T-helper 1 cell treated with Interleukin-12 subunit alpha and Interleukin-12 subunit beta and Interleukin-4 antibody, amounts not matched to agents 30 ng/mL and 1 ng/mL, for 36 hours (primary cell): ENCODE results near the gene PARP3. TPM values are rescaled to one million over a fixed set of nuclear protein-coding genes. Genes with fewer than 3 reads are reported as not detected.

ENCODE experiments used
- intact Hi-C: fragments of 100-400 bp; cut with micrococcal nuclease; formaldehyde crosslinking; loops from one replicate; pipeline ENCODE4 v1.15.1; 2024
- total RNA-seq: library from RNA; stranded (reverse); gene quantifications from 2 replicates; pipeline ENCODE4 v1.2.3, GENCODE V29; 2022

The PARP3 gene
- total RNA-seq, 1 donor from 2014 or later: 14.0 TPM

- intact Hi-C loops: no loop called here
These were observed 21.8 kb downstream of the PARP3 start for GRCh38 chr3:51963951-51964451.

DNA sequence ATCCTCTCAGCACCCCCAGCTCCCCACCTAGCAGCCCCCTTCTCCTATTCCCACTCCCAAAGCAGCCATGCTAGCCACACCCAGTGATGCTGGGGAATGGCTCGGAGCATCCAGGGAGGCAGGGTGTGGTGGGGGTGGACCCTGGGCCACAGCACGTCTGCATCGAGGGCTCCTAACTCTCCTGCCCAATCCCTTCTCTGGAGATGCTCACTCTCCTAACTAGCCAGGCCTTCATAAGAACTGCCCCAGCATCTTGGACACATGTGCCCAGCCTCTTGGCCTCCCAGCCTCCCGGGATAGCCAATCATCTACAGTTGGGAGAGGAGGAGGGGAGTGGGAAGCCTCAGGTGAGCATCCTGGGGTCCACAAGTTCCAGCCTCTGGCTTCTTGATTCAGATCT, 22.4 kb downstream of the PARP3 start:
- intact Hi-C loops: no loop called here

GRCh38 chr3:51966016-51966415, 23.9 kb downstream of the PARP3 start:
- intact Hi-C loops: no loop called here

- intact Hi-C loops: no loop called here
These were observed 24.3 kb downstream of the PARP3 start for GRCh38 chr3:51966486-51966885.

- intact Hi-C loops: loop anchor here (1.0 kb wide), 2 partner anchors 8 to 25 kb away; partner anchors contain the start of genes ABHD14A and PARP3
These were observed 24.8 kb downstream of the PARP3 start for GRCh38 chr3:51966922-51967383.

DNA sequence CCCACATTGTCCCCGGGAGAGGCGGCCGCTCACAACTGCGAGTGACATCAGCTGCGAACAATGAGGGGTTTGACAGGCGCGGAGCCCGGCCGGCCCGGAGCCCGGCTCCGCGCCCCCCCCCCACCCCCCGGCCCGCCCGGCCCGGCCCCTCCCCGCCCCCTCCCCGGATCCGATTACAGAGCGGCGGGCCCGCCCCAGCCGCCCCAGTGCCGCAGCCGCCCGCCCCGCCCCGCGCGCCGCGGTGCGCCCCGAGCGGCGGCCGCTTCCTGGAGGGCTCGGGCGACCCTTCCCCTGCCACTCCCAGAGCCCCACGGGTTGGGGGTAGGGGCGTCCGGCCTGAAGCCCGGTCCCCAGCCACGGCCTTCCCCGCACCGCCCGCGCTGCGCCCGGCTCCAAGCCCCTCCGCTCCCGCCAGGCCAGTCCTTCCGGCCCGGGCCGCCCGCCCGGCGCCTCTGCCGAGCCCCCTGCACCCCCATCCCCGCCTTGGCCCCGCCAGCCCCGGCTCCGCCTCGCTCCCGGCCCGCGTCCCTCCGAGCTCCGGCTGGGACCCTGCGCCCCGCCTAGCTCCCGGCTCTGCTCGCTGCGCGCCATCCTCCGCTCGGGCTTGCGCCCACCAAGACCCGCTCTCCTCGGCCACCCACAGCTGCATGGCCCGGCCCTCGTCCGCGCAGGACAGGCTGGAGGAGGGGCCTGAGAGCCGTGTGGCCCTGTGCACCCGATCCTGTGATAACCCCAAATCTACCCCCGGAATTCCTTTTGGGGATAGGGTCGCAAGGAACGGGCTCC, 25.4 kb downstream of the PARP3 start, which contains the start of gene PCBP4:
Gene PCBP4 (minus strand): TSS at position 71 of the 786 bp plus-strand sequence. CDS start 6,214 bp downstream, outside the sequence.
- intact Hi-C loops: loop anchor here (1.0 kb wide), 2 partner anchors 8 to 25 kb away; partner anchors contain the start of genes ABHD14A and PARP3

- intact Hi-C loops: no loop called here
These were observed 26.1 kb downstream of the PARP3 start for GRCh38 chr3:51968170-51968775.

- intact Hi-C loops: no loop called here
These were observed 26.9 kb downstream of the PARP3 start for GRCh38 chr3:51968883-51969678.

- intact Hi-C loops: loop anchor here (5.0 kb wide), 2 partner anchors 173 to 283 kb away; no protein-coding TSS in a partner anchor
These were observed 27.7 kb downstream of the PARP3 start for GRCh38 chr3:51969841-51970240.

DNA sequence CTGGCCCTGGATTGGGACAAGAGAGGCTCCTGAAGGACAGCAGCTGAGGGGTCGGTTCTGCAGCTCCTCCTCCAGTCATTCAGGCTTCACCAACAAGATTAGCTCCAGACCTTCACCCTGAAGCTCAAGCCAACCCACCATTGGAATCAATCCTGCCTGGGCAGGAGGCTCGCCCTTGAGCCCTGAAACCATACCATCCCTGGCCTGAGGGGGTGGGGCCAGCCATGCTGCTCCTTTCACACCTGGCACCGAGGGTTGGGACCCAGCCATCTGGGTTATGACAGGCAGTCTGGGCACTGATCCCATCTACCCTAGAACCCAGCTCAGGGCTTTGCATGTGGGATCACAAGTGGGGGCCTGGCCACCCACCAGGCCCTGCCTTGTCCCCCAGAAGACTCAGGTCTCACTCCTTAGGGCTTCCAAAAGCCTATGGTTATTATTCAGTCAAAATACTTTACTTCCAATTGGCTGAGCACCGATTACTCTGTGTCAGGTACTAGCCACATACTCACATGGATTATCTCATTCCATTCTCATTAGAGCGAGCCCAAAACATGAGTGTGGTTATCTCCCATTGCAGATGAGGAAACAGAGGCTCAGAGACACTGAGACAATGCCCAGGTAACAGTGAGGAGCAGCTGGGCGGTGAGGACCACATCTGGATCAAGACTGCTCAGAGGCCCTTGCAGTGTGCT, 28.6 kb downstream of the PARP3 start:
- intact Hi-C loops: loop anchor here (5.0 kb wide), 2 partner anchors 173 to 283 kb away; no protein-coding TSS in a partner anchor

DNA sequence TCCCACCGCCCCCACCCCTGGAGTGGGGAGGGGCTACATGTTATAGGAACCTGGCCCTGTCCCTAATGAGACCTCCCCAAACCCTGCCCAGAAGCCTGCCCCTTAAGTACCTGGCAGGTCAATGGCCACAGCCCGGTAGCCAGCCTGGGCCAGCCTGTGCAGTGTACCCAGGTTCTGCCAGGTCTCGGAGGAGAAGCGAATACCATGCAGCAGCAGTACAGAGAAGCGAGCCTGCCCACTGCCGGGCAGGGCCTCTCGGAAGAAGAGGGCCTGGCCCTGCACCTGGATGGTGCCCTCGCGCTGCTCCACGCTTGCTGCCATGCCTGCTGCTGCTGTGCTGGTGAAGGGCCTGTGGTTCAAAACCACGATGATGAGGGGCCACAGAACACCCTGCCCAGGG, 29.2 kb downstream of the PARP3 start:
- intact Hi-C loops: loop anchor here (5.0 kb wide), 2 partner anchors 174 to 284 kb away; no protein-coding TSS in a partner anchor

- intact Hi-C loops: loop anchor here (1.0 to 5.0 kb wide), 8 partner anchors 32 to 583 kb away; partner anchors contain the start of genes DUSP7, PARP3 and RBM15B
These were observed 32.3 kb downstream of the PARP3 start for GRCh38 chr3:51974277-51974962.

DNA sequence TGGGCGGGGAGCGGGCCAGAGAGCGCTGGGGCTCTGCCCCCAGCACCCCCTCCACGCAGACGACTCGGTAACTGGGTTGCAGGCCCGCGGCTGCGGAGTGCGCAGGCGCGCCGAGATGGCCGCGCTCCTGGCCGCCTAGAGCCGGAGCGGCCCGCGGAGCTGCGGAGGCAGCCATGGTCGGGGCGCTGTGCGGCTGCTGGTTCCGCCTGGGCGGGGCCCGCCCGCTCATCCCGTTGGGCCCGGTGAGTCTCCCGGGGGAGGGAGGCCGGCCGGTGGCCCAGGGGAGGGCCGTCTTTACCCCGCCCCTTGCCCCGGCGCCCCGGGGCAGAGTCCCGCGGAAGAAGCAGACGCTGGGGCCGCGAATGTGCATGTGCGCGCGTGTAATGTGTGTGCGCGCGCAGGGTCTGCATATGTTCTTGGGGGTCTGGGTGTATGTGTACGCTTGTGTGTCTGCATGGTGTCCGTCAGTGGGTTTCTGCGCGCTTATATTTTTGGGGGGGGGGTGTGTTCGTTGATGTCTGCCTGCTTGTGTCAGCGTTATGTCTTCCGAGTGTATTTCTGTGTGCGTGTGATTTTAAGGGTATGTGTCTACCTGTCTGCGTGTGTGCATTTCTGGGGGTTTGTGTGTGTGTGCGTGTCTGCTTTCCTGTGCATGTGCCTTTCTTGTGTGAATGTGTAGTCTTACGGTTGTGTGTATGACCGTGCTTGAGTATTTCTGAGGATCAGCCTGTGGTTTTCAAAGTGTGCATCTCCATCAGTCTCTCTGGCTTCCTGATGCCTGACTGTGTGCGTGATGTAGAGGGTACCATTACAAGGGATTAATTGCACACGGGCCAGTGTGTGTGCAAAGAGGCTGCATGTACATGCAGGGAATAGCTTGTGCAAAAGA, 33.0 kb downstream of the PARP3 start, which contains the start of gene ABHD14A:
Gene ABHD14A (plus strand): TSS at position 102 of the 889 bp plus-strand sequence. CDS start 72 bp downstream, at position 174.
- intact Hi-C loops: loop anchor here (1.0 to 5.0 kb wide), 13 partner anchors 8 to 584 kb away; partner anchors contain the start of genes ACY1, DUSP7, PARP3 and PCBP4

DNA sequence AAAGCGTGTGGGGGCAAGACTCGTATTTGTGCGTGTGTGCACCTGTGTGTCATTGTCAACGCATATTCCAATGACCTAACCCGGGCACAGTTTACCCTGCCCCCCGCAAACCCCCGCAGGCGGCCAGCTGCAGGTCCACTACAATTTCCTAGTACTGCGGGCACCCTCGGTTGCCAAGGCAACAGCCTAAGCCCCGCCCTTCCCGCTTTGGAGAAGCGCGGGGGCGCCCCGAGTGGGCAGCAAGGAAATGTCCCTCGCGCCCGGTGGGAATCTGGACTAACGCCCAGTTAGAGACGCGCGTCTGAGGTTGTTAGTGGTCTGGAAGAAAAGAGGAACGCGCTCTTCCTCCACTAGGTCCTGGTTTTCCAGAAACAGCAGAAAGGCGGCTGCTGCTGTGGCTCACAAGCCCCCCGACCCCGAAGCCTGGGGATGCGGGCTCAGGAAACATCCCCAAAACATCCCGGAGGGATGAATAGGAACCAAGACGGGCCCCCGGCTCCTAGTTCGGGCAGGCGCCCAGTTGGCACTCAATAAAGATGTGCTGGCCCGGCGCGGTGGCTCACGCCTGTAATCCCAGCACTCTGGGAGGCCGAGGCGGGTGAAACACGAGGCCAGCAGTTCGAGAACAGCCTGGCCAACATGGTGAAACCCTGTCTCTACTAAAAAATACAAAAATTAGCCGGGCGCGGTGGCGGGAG, 33.8 kb downstream of the PARP3 start:
- intact Hi-C loops: loop anchor here (1.0 to 5.0 kb wide), 6 partner anchors 7 to 304 kb away; partner anchors contain the start of genes ACY1, DUSP7, PCBP4 and POC1A

- intact Hi-C loops: loop anchor here (5.0 kb wide), 1 partner anchor 305 kb away; the partner anchor contains the start of gene TEX264
These were observed 35.4 kb downstream of the PARP3 start for GRCh38 chr3:51977446-51978142.

DNA sequence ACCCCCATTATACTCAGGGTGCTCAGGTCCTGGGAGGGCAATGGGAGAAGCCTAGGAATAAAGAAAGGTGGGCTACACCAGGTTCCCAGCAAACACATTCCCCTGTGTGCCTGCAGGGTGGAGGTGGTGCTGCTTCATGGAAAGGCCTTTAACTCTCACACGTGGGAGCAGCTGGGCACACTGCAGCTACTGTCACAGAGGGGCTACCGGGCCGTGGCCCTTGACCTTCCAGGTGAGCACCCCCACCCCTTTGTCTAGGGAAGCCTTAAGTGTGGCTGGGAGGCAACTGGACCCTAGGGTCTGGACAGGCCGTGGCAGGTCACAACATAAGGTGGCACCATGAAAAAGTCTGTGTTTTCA, 36.0 kb downstream of the PARP3 start:
- intact Hi-C loops: loop anchor here (5.0 kb wide), 1 partner anchor 306 kb away; the partner anchor contains the start of gene TEX264

- intact Hi-C loops: no loop called here
These were observed 38.1 kb downstream of the PARP3 start for GRCh38 chr3:51980253-51980652.
